GM19099 (cell line): ENCODE results near the gene CAND1.

ENCODE experiments used
- POLR2A ChIP-seq: IDR thresholded peaks from 3 replicates; pipeline ENCODE4 v1.6.1; 2011; ENCODE audit warnings: low read depth; ENCODE audit not compliant: insufficient read length; ENCODE audit errors: extremely low read depth

Gene CAND1

DNA sequence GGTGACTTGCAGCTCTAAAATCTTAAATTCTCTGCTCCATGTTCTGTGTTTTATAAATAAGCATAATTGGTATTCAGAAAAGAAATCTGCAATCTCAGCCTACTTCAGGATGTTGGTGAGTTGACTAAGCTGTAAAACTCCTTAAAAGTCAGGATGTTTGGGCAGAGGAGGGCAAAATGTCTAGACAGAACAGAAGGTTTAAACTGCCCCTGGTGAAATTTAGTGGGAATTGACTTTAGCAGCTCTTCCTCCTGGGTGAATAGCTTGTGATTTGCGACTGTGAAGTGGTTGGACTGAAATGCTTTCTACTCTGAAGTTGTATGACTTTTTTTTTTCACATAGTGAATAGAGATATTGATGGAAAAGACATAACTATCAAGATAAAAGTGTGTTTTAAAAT lies 85.8 kb downstream of the CAND1 start:
- TF ChIP-seq POLR2A: no peak

DNA sequence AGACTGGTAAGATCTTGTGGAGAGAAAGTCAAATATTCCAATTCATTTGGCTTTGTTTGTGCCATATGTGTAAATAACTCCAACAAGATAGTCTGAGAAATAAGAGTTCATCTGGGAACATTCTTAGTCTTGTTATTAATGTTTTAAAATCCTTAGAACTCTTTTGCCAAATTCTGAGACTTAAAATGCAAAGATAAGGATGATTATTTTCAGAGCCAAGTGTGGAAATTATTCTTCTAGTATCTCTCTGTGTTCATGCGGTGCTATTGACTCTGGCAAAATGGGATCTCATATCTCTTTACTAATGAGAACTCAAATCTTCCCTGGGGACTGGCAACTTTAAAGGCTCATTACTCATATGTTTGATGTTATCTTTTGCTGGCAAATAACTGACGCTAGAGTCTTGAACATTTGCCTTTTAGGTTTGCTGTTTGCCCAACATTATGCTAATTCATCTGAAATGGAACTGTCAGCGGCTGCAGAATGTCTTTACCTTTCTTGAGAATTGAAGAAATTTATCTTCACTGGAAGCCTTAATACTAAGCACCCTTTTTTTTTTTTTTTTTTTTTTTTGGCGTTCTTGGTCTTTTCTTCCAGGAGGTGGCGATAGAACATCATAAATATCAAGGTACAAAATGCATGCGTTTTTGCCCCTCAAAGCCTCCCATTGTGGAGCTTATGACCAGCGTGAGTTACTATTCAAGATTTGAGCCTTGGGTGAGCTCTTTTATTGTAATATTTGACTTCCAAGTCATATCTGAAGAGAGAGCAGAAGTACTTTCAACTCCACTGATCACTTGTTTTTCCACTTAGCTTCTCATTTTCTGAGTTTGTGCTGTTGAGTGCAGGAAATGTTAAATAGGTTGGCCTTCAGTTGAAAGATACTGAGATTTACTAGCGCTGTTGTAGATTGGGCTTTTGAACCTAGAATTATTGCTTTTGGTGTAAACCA lies 86.5 kb downstream of the CAND1 start:
- no peak for TF ChIP-seq POLR2A

DNA sequence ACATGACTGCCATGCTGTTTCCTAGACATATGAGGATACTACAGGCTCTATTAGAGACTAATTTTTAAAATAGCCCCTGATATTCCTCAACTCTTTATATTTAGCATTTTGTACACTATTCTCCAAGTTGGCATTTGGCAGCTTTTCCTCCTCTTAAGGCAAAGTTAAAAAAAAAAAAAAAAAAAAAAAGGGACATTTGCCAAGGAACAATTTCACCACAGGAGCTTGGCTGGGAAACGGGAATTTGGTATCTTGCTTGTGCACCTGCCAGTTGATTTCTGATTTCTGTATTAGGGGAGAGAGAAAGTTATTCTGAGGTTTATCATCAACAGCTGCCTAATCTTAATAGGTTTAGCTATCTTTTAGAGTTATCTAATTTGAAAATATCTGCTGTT lies 87.2 kb downstream of the CAND1 start:
- no peak for TF ChIP-seq POLR2A

DNA sequence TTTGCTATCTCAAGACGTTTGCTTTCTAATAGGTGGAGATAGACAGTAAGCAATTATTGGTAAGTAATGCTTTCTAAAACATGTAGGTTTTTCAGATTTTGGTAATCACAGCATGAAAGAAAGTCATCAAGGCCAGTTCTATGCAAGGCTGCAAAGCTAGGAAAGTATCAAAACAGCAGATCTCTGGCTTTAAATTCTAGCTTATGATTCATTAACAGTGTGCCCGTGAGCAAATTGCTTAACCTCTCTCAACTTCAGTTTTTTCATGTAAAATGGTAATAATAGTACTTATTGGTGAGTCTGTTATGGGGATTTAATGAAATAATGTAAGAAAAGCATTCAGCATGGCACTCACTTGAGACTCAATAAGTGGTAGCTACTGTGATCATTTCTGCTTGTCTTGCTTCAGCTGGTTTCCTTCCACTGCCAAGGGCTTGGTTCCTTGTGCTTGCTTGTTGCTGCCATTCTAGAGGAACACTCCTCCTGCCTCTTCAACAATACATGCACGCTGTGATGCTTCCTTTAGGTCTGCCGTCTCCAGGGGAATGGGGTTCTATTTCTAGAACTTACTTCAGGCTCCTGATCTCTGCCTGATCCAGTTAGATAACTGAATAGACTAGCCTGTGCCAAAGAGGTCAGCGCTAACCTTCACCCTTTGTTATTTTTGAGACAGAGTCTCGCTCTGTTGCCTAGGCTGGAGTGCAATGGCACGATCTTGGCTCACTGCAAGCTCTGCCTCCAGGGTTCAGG lies 88.4 kb downstream of the CAND1 start:
- TF ChIP-seq POLR2A: no peak

DNA sequence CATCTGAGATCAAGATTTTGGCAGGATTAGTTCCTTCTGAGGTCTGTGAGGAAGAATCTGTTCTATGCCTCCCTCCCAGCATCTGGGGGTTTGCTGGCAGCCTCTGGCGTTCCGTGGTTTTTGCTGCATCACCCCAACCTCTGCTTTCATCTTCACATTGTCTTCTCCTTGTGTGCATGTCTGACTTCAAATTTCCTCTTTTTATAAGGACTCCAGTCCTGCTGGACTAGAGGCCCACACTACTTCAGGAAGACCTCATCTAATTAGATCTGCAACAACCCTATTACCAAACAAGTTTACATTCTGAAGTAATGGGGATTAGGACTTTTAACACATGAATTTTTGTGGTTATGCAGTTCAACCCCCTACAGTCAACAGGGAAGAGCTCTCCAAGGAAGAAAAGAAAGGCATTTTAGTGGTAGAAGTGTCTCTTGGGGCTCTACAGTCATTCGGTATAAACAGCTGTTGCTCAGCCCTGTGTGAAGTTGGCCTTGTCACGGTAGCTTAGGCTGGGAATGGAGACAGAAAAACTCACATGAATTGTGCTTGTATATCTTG lies 89.7 kb downstream of the CAND1 start:
- TF ChIP-seq POLR2A: no peak

DNA sequence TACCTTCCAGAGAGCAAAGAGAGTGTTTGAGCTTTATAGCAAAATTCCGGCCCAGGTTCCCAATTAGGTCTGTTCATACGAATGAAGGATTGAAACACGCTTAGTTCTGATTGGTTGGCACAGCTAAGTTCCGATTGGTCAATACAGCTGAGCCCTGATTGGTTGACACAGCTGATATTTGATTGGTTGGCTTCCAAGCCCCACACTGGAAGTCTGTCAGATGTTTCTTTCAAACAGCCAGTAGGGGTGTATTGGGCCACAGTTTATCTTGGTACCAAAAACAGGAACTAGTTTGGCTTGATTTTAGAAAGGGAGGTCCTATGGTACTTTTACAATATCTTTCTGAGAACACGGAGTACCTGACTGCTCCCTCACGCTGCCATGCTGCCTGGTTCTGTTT lies 93.4 kb downstream of the CAND1 start:
- no peak for TF ChIP-seq POLR2A

DNA sequence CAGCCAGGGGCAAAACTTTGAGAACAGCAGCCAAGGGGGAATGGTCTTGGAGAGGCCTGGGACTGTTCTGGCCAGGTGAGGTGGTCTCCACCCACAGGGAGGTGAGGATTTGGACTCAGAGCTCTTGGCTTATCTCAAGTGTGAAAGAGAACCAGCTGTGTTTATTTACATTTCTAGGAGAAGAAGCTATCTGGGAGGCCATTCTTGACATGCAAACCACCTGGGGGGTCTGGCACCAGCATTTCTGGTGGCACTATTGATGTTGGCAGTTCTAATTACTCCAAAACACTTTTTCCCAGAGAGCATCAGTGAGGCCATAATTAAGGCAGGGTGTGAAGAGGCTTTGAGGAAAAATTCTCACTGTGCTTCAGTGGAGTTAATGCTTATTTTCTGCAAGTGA lies 95.1 kb downstream of the CAND1 start:
- no peak for TF ChIP-seq POLR2A

DNA sequence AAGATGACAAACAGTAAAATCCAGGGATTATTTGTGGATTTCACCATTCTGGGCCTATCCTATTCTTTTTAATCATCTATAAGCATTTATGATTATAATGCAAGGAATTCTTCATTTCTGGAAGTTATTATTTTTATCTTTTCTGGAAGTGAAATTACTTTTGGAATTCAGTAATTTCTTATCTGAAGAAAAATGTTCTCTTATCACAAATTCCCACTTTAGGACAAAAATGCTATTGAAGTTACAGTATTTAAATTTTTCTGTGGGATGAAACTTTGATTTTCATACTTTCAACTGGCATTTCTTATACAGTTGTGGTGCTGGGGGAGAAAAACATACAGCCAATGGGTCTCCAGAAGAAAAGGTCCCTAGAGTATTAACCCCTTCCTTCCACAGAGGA lies 96.0 kb downstream of the CAND1 start:
- TF ChIP-seq POLR2A: no peak

DNA sequence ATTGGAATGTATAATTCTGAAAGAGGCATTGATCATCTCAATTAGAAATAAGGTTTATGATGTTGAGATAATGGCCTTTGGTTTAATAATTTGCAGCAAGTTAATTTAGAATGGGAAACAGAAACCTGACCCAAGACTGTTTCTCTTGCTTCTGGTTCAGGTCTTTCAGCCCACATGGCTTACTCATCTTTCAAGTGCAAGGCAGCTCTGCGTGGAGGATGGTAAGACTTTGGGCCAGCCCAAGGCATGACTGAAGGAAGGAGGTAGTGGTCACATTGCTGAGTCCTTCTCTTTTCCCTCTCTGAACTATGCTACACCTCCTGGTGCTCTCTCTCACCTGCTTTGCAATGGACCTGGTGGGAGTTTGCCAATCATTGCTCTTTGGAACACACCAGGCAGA lies 98.7 kb downstream of the CAND1 start:
- no peak for TF ChIP-seq POLR2A
